Right lobe of liver (tissue), 6 donors: ENCODE measurements around the gene DIDO1. TPM values are rescaled to one million over a fixed set of nuclear protein-coding genes. Genes with fewer than 3 reads are reported as not detected.

Experiments used
- ATAC-seq, 4 donors: fragments of 200-7000 bp; cut with Tn5 transposase; one replicate each; pipeline ENCODE4 v1.9.1; 2020; ENCODE audit warnings: mild to moderate bottlenecking in 4 of 4, moderate library complexity in 4 of 4
- DNase-seq, 3 donors: peaks; one replicate each; pipeline ENCODE4 v3.0.0-alpha.2; 2020
- H3K27ac ChIP-seq, 3 donors: fragments of 200-600 bp; one replicate each; pipeline ENCODE4 v1.8.0; 2022
- H3K27me3 ChIP-seq, 2 donors: fragments of 200-600 bp; one replicate each; pipeline ENCODE4 v1.8.0; 2022
- H3K36me3 ChIP-seq, 4 donors: fragments of 200-600 bp; sonication (generic) in 1 of 4; one replicate each; pipeline versions ENCODE4 v1.5.1 to v1.8.0; 2017 to 2022; ENCODE audit warnings: control low read depth in 1 of 4
- H3K4me1 ChIP-seq, 4 donors: fragments of 200-600 bp; sonication (generic) in 1 of 4; one replicate each; pipeline versions ENCODE4 v1.5.1 to v1.8.0; 2017 to 2022; ENCODE audit warnings: control low read depth in 1 of 4
- H3K4me3 ChIP-seq, 3 donors: fragments of 200-600 bp; one replicate each; pipeline ENCODE4 v1.8.0; 2022
- H3K9me3 ChIP-seq, 4 donors: fragments of 200-600 bp; sonication (generic) in 1 of 4; one replicate each; pipeline versions ENCODE4 v1.5.1 to v1.8.0; 2017 to 2022; ENCODE audit warnings: control low read depth in 1 of 4
- POLR2A ChIP-seq: fragments of 450-650 bp; IDR thresholded peaks from one replicate; pipeline ENCODE4 v1.6.1; 2017; ENCODE audit warnings: antibody characterized with exemption, mild to moderate bottlenecking
- WGBS: methylation state at CpG from one replicate; pipeline ENCODE4 v1.1.6; 2018; ENCODE audit warnings: low coverage, low lambda C conversion rate; ENCODE audit not compliant: insufficient coverage; ENCODE audit errors: missing lambda C conversion rate; 5-methylcytosine and 5-hydroxymethylcytosine counted together
- intact Hi-C, 2 donors: fragments of 100-400 bp; cut with DNase I; formaldehyde crosslinking; loops; one replicate each; pipeline versions ENCODE4 v1.11.2 to v1.14.1; 2022
- total RNA-seq, 6 experiments: library from RNA; depleted of rRNA in 2 of 6; stranded (reverse); fragments of >200 nt in 2 of 6; fragmentation: NEBNext Ultra II Directional in 3 of 6; extraction: Animal tissue kit (Norgen Biotek cat#: 25700) in 3 of 6; gene quantifications; one replicate each; pipeline versions ENCODE4 v1.1.0 to v1.2.4, GENCODE V29; 2016 to 2023
- TF ChIP-seq, protein P1 (sequence below), 4 donors: fragments of 200-600 bp in 3 of 4; fragments of 450-650 bp in 1 of 4; IDR thresholded peaks; one replicate each; pipeline versions ENCODE4 v1.5.1 to v1.8.0; 2016 to 2022; ENCODE audit warnings: antibody characterized with exemption in 4 of 4, mild to moderate bottlenecking in 2 of 4
- donor health status: DM: no; HTN: yes; CAD: no.
- donor health status: DM: no; HTN: no; CAD: no.
- donor health status: DM: no; HTN: no; CAD: no.
- donor health status: DM: no; HTN: yes; CAD: no.
- donor health status: DM: no; HTN: yes; CAD: no.

The DIDO1 gene
- total RNA-seq, 6 experiments from 2014 or later: 18.3 to 28.1 (median 21.1) TPM

GRCh38 chr20:62872184-62872847, 54.0 kb downstream of the DIDO1 start:
- intact Hi-C loops: loop anchor here in 1 of 2 donors (10.0 kb wide), 1 partner anchor 132 kb away; the partner anchor contains the start of gene BHLHE23
- no peaks in the 10 kb centered on the region for H3K27me3 ChIP-seq
- ATAC-seq: peak; percentile 81 to 90 (median 83)
- H3K4me3 ChIP-seq: no peak overlapping the region
- DNase-seq: peak in 2 of 3 donors; percentile 68 to 74
- H3K36me3 ChIP-seq: no peaks in the 10 kb centered on the region
- no peaks in the 10 kb centered on the region for H3K9me3 ChIP-seq
- peaks cover 0 to 4% (median 0%) of the 10 kb centered on the region in 4 donors for H3K4me1 ChIP-seq
- no peak for TF ChIP-seq POLR2A
- TF ChIP-seq, protein P1, sequence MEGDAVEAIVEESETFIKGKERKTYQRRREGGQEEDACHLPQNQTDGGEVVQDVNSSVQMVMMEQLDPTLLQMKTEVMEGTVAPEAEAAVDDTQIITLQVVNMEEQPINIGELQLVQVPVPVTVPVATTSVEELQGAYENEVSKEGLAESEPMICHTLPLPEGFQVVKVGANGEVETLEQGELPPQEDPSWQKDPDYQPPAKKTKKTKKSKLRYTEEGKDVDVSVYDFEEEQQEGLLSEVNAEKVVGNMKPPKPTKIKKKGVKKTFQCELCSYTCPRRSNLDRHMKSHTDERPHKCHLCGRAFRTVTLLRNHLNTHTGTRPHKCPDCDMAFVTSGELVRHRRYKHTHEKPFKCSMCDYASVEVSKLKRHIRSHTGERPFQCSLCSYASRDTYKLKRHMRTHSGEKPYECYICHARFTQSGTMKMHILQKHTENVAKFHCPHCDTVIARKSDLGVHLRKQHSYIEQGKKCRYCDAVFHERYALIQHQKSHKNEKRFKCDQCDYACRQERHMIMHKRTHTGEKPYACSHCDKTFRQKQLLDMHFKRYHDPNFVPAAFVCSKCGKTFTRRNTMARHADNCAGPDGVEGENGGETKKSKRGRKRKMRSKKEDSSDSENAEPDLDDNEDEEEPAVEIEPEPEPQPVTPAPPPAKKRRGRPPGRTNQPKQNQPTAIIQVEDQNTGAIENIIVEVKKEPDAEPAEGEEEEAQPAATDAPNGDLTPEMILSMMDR (IDR thresholded peaks at IDR 0.05): no peak
- H3K27ac ChIP-seq: no peak overlapping the region
- 46% methylated on average over 8 of the region's 18 CpGs for WGBS

DNA sequence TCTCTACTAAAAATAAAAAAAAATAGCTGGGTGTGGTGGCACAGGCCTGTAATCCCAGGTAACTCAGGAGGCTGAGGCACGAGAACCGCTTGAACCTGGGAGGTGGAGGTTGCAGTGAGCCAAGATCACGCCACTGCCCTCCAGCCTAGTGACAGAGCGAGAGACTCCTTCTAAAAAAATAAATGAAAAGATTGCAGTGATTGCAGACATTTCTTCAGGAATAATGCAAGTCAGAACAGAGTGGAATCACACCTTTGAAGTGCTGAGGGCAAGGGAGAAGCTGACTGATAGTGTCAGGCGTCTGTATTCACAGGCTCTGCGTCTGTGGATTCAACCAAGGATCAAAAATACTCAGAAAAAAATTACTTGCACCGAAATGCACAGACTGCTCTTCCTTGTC, 62.1 kb downstream of the DIDO1 start:
- no peak for ATAC-seq
- Histone ChIP-seq H3K27ac (no peak overlapping the region), H3K36me3 (no peaks in the 10 kb centered on the region), H3K4me3 (no peak overlapping the region), H3K9me3 (no peaks in the 10 kb centered on the region), H3K27me3 (no peaks in the 10 kb centered on the region), H3K4me1 (peaks cover 0 to 10% (median 2%) of the 10 kb centered on the region in 4 donors)
- 83% methylated on average over 7 of the region's 7 CpGs for WGBS
- intact Hi-C loops: no loop called here
- TF ChIP-seq, protein P1 (IDR thresholded peaks at IDR 0.05): no peak
- TF ChIP-seq POLR2A: no peak
- DNase-seq: no peak

DNA sequence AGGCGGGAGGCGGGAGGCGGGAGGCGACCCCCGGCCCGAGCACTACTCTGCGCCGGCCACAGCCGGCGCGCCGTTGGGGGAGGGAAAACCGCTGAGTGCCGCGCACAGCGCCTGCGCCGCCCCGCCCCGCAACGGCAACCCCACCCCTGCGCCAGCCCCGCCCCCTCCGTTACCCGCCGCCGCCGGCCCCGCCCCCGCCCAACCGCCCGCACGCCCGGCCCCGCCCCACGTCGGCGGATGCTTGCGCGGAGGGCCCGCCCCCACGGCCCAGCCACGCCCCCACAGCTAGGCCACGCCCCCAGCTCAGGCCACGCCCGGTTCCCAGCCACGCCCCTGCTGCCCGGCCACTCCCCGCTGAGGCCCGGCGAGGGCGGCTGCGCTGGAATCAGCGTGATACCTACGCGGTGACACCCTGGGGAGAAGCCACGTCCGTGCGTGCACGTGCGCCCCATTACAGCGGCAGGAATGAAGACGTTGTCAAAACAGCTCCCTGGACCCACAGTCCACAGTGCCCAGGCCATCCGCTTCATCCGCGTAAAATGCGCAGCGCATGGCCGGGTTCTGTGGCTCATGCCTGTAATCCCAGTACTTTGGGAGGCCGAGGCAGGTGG, 64.5 kb downstream of the DIDO1 start, which contains the start of gene TCFL5:
Gene TCFL5, minus strand, starts transcription at position 97 of the 611 bp plus-strand sequence. CDS start 152 bp downstream, outside the sequence.
- Histone ChIP-seq H3K4me3 (peak within 1 kb of the TSS; percentile 23 to 61 (median 37)), H3K27me3 (no peaks in the 10 kb centered on the region), H3K9me3 (no peaks in the 10 kb centered on the region), H3K27ac (no peak within 1 kb of the TSS), H3K36me3 (peaks cover 0 to 5% (median 0%) of the 10 kb centered on the region in 4 donors), H3K4me1 (peaks cover 0 to 10% (median 2%) of the 10 kb centered on the region in 4 donors)
- TF ChIP-seq, protein P1 (IDR thresholded peaks at IDR 0.05): no peak
- no peak for TF ChIP-seq POLR2A
- DNase-seq: peak; percentile 94 to 95 (median 95)
- WGBS: 43% methylated on average over 2 of the region's 70 CpGs
- peak; percentile 98 to 99 (median 99) for ATAC-seq
- intact Hi-C loops: no loop called here

DNA sequence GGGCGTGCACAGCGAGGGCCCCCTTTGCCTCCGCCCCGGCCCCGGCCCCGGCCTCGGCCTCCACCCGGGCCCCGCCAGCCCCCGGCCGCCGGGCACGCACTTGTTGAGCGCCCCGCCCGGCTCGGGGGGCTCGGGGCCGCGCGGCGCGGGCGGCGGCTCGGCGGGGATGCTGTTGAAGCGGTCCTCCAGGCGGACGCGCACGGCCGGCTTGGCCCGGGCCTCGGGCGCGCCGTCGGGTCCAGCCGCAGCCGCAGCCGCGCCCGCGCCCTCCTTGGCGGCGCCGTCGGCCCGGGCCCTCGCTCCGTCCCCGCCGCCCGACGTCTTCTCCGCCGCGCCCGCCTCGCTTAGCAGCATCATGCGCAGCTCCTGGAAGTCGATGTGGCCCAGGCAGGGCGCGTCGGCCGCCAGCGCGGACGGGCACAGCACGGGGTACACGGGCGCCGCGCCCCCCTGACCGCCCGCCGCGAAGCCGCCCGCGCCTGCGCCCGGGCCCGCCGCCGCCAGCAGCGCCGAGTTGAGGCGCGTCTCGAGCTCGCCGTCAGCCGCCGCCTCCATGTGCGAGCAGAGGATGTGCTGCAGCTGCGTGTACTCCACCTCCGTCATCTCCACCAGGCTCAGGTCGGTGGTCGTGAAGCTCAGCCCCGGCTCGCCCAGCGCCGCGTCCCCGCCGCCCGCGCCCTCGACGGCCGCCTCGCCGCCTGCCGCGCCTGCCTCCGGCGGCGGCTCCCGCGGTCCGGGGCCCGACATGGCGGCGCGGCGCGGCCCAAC, 65.2 kb downstream of the DIDO1 start:
- no peak for ATAC-seq
- DNase-seq: no peak
- Histone ChIP-seq H3K9me3 (no peaks in the 10 kb centered on the region), H3K4me3 (peak overlapping the region; percentile 23 to 61 (median 37)), H3K27ac (no peak overlapping the region), H3K27me3 (no peaks in the 10 kb centered on the region), H3K4me1 (peaks cover 0 to 10% (median 2%) of the 10 kb centered on the region in 4 donors), H3K36me3 (peaks cover 0 to 5% (median 0%) of the 10 kb centered on the region in 4 donors)
- intact Hi-C loops: no loop called here
- WGBS: no CpG with 5 or more reads among the region's 129 CpGs
- no peak for TF ChIP-seq POLR2A
- TF ChIP-seq, protein P1 (IDR thresholded peaks at IDR 0.05): no peak
